LoVo (cell line): ENCODE data around the gene VTI1A.
A peak's percentile ranks its signal among the peaks of the same experiment; 100 is the strongest.

Source experiments
- DNase-seq: peaks from one replicate; pipeline ENCODE4 v3.0.0-alpha.2; 2016; ENCODE audit warnings: low spot score

VTI1A gene

DNA sequence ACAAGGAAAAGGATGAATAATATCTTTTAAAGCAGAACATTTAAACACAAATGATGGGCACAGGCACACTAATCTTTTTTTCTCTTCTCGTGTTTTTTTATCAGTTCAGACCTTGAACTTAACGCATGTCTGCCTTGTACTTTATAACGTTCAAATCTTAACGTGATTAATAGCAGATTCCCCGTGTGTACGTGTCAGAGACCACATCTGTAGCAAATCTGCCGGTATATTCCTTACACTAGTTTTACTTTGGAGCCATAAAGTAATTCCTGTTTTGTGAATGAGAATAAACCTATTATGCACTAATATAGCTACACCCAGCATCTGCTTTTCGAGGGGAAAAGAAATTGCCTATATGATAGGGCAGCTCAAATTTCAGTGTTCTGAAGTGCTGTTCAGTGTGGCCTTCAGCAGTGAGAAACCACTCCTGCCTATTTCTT lies 337.0 kb downstream of the VTI1A start:
- no peak for DNase-seq

DNA sequence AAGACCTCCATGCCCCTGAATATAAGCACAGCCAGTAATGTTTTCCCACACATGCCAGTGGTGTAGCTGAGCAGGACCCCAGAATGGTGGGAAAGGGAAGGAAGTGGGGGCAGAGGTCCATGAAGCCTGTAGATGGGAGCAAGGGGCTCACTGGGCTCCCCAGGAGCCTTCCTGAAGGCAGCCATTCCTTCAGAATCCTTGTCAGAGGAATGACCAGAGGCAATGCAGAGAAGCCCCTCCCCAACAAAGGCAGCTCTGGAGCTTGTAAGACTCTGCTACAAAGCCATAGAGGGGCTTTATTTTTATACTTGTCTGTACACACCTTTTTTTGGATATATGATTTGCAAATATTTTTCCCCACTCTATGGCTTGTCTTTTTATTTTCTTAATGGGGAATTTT lies 338.1 kb downstream of the VTI1A start:
- no peak for DNase-seq

- DNase-seq, result no peak
Observed at GRCh38 chr10:112789248-112789647, 342.2 kb downstream of the VTI1A start.

- no peak for DNase-seq
Observed at GRCh38 chr10:112790030-112790429, 343.0 kb downstream of the VTI1A start.

- DNase-seq, result no peak
Observed at GRCh38 chr10:112790921-112791320, 343.9 kb downstream of the VTI1A start.

DNA sequence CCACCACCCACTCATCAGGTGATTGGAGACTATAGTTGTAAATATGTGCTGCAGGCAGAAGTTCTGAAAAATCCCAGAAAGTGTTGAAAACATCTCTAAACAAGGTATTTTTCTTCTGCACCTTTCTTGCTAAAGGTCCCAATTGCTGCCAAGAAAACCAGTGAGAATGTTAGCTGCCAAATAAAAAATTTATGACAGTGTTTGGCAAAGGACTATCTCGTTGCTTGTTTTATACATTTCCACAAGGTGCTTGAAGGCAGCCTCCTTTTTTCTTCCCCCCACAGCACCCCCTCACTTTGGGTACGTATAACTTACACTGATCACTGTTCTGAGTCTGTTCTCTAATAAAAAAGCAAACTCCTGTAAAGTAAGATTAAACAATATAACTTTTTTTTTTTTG lies 344.4 kb downstream of the VTI1A start:
- no peak for DNase-seq

- DNase-seq, result no peak
Observed at GRCh38 chr10:112792487-112793201, 345.6 kb downstream of the VTI1A start.

DNA sequence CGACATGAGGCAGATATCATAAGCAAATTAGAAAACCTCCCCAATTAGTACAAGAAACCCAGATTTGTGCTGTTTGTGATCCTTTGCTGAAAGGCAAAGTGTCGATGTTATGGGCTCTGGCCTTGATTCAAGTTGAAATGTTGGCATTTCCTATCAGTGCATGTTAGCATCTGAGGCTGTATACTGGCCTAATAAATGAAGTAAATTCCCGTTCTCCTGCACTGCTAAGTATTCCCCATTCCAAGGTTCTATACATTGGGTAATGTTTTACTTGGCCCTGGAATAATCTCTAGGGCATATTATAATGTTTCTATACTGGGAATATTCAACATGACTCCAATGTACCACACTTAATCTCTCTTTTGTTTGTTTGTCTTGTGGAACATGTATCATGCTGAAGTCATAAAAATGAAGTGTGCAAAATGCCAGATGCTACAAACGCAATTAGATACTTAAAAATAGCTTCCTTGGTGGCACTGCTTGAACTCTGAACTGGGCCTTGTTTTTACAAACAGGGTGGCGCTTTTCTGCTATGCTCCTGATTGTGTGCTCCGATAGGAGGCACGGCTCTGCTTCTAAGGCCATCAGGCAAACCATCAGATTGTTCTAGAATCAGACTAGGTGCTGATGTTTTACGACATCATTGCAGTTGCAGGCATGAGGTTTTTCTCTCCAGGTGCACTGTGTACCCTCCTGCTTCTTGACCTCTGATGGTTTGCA lies 346.3 kb downstream of the VTI1A start:
- peak; percentile 13 for DNase-seq

GRCh38 chr10:112794201-112794600 lies 347.2 kb downstream of the VTI1A start:
- DNase-seq, result no peak

DNA sequence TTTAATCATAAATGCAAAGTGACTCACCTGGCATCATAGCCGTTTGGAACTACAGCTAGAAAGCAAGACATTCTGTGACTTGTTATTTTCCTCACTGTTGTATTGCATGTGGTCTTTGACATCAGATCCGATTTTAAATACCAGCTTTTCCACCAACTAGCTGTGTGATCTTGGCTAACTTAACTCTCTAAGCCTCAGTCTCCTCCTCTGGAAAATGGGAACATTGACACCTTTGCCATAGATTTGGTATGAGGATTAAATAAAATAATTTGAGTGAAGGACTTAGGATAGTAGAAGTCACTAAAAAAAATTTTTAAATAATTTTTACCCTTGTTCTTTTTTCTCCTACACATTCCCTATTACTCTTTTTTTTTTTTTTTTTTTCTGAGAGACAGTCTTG lies 348.1 kb downstream of the VTI1A start:
- DNase-seq, result no peak

GRCh38 chr10:112797197-112797596 lies 350.2 kb downstream of the VTI1A start:
- DNase-seq, result no peak

GRCh38 chr10:112797855-112798254 lies 350.8 kb downstream of the VTI1A start:
- DNase-seq, result no peak

DNA sequence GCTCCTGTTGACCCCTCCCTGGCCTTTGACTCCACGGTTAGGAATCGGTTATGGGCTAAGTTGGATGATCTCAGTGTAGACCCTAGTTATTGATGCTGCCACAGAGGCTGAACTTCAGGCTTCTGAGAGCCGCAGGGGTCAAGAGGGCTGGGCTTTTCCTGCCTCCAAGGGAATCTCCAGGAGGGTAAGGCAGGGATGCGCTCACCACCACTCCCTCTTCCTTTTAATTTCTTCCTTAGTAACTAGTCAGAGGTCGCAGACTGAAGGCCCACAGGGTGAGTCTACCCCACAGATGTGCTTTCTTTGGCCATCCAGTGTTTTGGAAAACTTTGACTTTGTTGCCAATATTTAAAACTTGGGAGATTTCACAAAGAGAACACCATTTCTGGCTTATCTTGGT lies 352.0 kb downstream of the VTI1A start:
- no peak for DNase-seq

- DNase-seq, result no peak
Observed at GRCh38 chr10:112799726-112800510, 352.9 kb downstream of the VTI1A start.

- DNase-seq, result no peak
Observed at GRCh38 chr10:112801004-112801403, 354.0 kb downstream of the VTI1A start.

DNA sequence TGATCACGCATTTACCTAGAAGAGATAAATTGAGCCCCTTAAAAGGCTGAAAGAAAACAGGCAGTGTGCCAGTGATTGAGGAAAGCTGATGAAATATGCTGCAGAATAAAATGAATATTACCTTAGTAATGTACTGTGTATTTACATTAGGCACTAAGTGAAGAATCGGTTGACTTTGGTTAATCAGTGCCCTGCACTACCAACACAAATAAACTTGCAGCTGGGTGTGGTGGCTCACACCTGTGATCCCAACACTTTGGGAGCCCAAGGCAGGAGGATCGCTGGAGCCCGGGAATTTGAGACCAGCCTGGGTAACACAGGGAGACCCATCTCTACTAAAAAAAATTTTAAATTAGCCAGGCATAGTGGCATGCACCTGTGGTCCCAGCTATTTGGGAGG lies 354.7 kb downstream of the VTI1A start:
- DNase-seq, result no peak

DNA sequence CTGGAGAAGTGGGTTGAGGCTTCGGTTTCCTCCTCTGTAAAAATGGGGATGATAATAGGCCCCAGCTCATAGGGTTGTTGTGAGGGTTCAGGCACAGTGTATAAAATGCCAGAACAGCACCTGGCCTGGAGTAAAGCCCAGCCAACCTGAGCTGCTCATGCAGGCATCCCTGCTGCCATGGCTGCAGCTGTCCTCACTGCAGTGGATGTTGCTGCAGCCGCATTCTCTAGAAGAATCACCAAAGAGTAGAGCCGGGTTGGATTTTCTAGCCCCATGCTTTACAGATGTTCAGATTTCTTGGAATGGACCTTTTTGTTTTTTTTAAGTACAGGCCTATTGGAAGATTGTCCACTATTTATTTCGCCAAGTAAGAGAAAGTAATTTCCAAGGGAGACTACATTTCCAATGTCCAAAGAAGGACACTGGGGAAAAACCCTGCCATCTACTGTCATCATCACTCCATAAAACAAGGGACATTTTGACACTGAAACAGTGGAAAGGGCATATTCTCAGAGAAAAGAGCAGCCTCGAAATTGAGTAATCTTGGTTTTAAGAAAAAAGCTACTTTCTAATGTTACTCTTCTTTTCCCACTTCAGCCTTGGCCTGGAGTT lies 355.5 kb downstream of the VTI1A start:
- no peak for DNase-seq

GRCh38 chr10:112803961-112804401 lies 357.0 kb downstream of the VTI1A start:
- no peak for DNase-seq

- DNase-seq, result no peak
Observed at GRCh38 chr10:112805254-112805590, 358.2 kb downstream of the VTI1A start.

- no peak for DNase-seq
Observed at GRCh38 chr10:112805701-112806100, 358.7 kb downstream of the VTI1A start.

DNA sequence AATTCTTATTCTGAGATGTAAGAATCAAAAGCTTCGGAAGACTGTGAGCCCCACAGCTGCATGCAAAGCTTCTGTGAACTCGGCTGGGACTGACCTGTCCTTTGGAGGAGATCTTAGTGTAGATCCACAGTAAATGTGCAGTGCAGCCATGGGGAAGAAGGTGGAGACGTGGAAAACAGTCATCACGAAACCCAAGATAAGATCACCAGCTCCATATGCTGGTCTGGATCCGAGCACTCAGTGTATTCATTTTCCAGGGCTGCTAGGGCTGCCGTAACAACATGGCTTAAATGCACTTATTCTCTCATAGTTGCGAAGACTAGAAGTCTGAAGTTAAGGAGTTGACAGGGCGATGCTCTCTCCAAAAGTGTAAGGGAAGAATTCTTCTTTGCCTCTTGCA lies 360.0 kb downstream of the VTI1A start:
- no peak for DNase-seq

- DNase-seq, result no peak
Observed at GRCh38 chr10:112809736-112810135, 362.7 kb downstream of the VTI1A start.
